Measurements from ENCODE around the gene NAA20.

The NAA20 gene

DNA sequence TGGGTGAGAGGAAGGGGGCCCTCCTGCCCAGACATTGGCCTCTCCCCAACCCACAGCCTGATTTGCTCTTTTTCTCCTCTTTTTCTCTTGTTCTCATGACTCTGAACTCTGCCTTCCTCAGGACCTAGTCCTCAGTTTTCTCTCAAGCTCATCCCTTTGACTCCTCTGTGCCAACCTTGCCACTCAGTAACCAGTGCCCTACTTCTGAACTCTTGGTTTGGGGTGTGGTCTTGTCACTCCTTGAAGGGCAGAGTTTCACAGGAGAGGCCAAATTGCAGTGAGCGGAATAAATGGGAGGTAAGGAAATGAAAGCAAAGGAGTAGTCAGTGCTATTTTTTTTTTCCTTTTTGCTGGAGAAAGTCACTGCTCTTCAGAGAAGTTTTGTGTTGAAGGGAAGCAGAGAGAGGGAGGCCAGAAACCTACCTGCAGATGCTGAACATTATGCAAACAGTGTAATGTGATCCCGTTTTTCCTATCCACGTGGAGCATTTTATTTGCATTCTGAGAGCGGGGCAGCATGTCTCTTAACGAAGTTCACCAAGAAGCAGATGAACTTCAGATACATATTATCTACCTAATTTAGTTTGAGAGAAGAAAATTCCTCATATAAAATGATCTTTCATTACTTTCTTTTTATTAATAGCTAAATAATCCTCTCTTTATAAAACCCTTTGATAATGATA is 62.1 kb downstream of the NAA20 start:
- DNase-seq, result no peak
